IgD-negative memory B cell (primary cell): ENCODE results near the gene HPS4. TPM values are rescaled to one million over a fixed set of nuclear protein-coding genes. Genes with fewer than 3 reads are reported as not detected.
A peak's percentile ranks its signal among the peaks of the same experiment; 100 is the strongest.

Experiments
- H3K27ac Mint-ChIP-seq, 3 donors: one replicate each; pipeline ENCODE4 v1.8.0; 2020 to 2022; ENCODE audit warnings: mild to moderate bottlenecking in 3 of 3, mixed read lengths in 3 of 3, moderate library complexity in 1 of 3
- H3K27me3 Mint-ChIP-seq: one replicate; pipeline ENCODE4 v1.8.0; 2021; ENCODE audit warnings: mixed read lengths
- H3K36me3 Mint-ChIP-seq: one replicate; pipeline ENCODE4 v1.8.0; 2020; ENCODE audit warnings: mild to moderate bottlenecking, mixed read lengths
- H3K4me1 Mint-ChIP-seq, 3 donors: one replicate each; pipeline ENCODE4 v1.8.0; 2020 to 2022; ENCODE audit warnings: mixed read lengths in 3 of 3, mild to moderate bottlenecking in 1 of 3
- H3K4me3 Mint-ChIP-seq, 4 donors: one replicate each; pipeline ENCODE4 v1.8.0; 2020 to 2022; ENCODE audit warnings: mild to moderate bottlenecking in 4 of 4, mixed read lengths in 4 of 4, moderate library complexity in 3 of 4
- H3K9me3 Mint-ChIP-seq, 3 donors: one replicate each; pipeline ENCODE4 v1.8.0; 2020 to 2021; ENCODE audit warnings: mixed read lengths in 3 of 3, mild to moderate bottlenecking in 1 of 3
- polyA plus RNA-seq: library from polyadenylated mRNA; unstranded; fragments of 300-500 nt; fragmentation: Illumina TruSeq; gene quantifications from one replicate; pipeline ENCODE4 v1.2.3, GENCODE V29; 2021

HPS4 gene
- polyA plus RNA-seq, 1 donor from 2014 or later, result 19.8 TPM

DNA sequence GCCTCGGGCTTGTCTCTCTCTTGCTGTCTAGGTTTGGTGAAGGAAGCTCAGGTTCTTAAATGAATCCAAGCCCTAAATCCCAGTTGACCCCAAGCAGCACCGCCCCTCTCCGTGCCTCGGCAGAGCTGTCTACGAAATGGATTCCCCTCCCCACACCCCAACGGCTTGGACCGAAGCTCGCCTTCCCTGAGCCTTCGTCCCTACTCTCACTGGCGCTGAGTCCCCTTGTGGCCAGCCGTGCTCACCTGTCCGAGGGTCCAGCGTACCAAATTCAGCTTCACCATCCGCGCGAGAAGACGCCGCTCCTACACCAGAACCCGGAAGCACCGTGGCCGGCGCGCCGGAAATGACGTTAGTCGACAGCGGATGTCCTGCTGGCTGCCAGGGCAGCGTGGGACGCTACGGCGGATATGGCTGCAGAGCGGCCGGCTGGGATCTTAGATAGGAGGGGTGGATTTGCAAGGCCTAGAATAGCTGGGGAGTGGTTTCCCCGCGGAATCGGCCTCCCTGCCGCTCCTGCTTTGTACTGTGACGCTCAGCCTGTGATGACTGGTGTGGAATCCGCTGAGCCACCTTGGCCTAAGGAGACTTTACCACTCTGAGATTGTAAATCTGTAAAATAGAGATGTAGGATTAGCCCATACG lies 28.7 kb upstream of the HPS4 start, which contains the start of gene TFIP11:
TSS of gene TFIP11 (minus strand) at position 325 of the 645 bp plus-strand sequence. CDS start 2,201 bp downstream, outside the sequence.
- Mint-ChIP-seq H3K36me3 (peaks cover 2% of the 10 kb centered on the region), H3K27ac (peak within 1 kb of the TSS; percentile 97 to 99 (median 98)), H3K4me3 (peak within 1 kb of the TSS; percentile 99 to 100 (median 100)), H3K4me1 (peaks cover 9 to 38% (median 33%) of the 10 kb centered on the region in 3 donors), H3K27me3 (no peaks in the 10 kb centered on the region), H3K9me3 (no peaks in the 10 kb centered on the region)

- peaks cover 4% of the 10 kb centered on the region for H3K36me3 Mint-ChIP-seq
- no peaks in the 10 kb centered on the region for H3K9me3 Mint-ChIP-seq
- peaks cover 16 to 40% (median 38%) of the 10 kb centered on the region in 3 donors for H3K4me1 Mint-ChIP-seq
Measured at GRCh38 chr22:26508148-26508547, 24.6 kb upstream of the HPS4 start.

DNA sequence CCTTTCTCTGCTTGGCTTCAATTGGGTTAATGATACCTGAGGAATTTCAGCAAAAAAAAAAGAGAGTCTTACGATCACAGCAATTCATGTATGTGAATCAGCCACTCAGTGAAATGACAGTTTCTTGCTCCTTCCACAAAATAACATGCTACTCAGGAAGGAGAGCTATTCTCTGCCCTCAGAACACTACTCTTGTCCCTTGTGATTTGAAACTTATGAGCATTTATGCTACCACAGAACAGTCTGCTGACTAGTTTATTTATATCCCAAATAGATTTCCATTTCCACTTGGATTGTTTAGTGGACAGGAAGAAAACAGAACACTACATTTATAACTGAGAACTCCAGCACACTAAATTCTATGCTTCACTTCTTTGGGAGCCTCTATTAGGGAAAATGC lies 20.2 kb upstream of the HPS4 start:
- H3K36me3 Mint-ChIP-seq, result peaks cover 5% of the 10 kb centered on the region
- H3K27me3 Mint-ChIP-seq, result no peaks in the 10 kb centered on the region
- H3K27ac Mint-ChIP-seq, result no peak overlapping the region
- H3K4me1 Mint-ChIP-seq, result peaks cover 15 to 20% (median 19%) of the 10 kb centered on the region in 3 donors
- H3K4me3 Mint-ChIP-seq, result no peak overlapping the region
- no peaks in the 10 kb centered on the region for H3K9me3 Mint-ChIP-seq

More at GRCh38 chr22:26508148-26508547, 24.6 kb upstream of the HPS4 start:
- Mint-ChIP-seq H3K4me3 (peak overlapping the region in 1 of 4 donors; percentile 17), H3K27ac (no peak overlapping the region), H3K27me3 (no peaks in the 10 kb centered on the region)

- Mint-ChIP-seq H3K4me1 (peaks cover 15 to 20% (median 20%) of the 10 kb centered on the region in 3 donors), H3K4me3 (peak overlapping the region in 2 of 4 donors; percentile 4 to 68), H3K27me3 (no peaks in the 10 kb centered on the region), H3K9me3 (no peaks in the 10 kb centered on the region), H3K36me3 (peaks cover 5% of the 10 kb centered on the region), H3K27ac (peak overlapping the region in 2 of 3 donors; percentile 13 to 53)
Measured at GRCh38 chr22:26502688-26503561, 19.3 kb upstream of the HPS4 start.

- H3K27ac Mint-ChIP-seq, result no peak overlapping the region
- no peaks in the 10 kb centered on the region for H3K9me3 Mint-ChIP-seq
- no peak overlapping the region for H3K4me3 Mint-ChIP-seq
- H3K4me1 Mint-ChIP-seq, result peaks cover 16 to 20% (median 20%) of the 10 kb centered on the region in 3 donors
- H3K27me3 Mint-ChIP-seq, result no peaks in the 10 kb centered on the region
- peaks cover 8% of the 10 kb centered on the region for H3K36me3 Mint-ChIP-seq
Measured at GRCh38 chr22:26501996-26502395, 18.4 kb upstream of the HPS4 start.

GRCh38 chr22:26499188-26499703 lies 15.7 kb upstream of the HPS4 start:
- H3K4me1 Mint-ChIP-seq, result peaks cover 15 to 20% (median 17%) of the 10 kb centered on the region in 3 donors
- H3K36me3 Mint-ChIP-seq, result peaks cover 10% of the 10 kb centered on the region
- no peak overlapping the region for H3K27ac Mint-ChIP-seq
- H3K9me3 Mint-ChIP-seq, result no peaks in the 10 kb centered on the region
- no peaks in the 10 kb centered on the region for H3K27me3 Mint-ChIP-seq
- H3K4me3 Mint-ChIP-seq, result no peak overlapping the region

GRCh38 chr22:26496456-26496855 lies 12.9 kb upstream of the HPS4 start:
- Mint-ChIP-seq H3K4me3 (no peak overlapping the region), H3K27me3 (no peaks in the 10 kb centered on the region), H3K36me3 (peaks cover 10% of the 10 kb centered on the region), H3K27ac (no peak overlapping the region), H3K9me3 (no peaks in the 10 kb centered on the region), H3K4me1 (peaks cover 0 to 3% (median 2%) of the 10 kb centered on the region in 3 donors)

- no peaks in the 10 kb centered on the region for H3K27me3 Mint-ChIP-seq
- peaks cover 0 to 1% (median 1%) of the 10 kb centered on the region in 3 donors for H3K4me1 Mint-ChIP-seq
- no peaks in the 10 kb centered on the region for H3K9me3 Mint-ChIP-seq
- H3K27ac Mint-ChIP-seq, result peak overlapping the region in 1 of 3 donors; percentile 36
- H3K4me3 Mint-ChIP-seq, result no peak overlapping the region
- peaks cover 10% of the 10 kb centered on the region for H3K36me3 Mint-ChIP-seq
Measured at GRCh38 chr22:26494506-26494905, 10.9 kb upstream of the HPS4 start.

GRCh38 chr22:26492220-26492619 lies 8.6 kb upstream of the HPS4 start:
- Mint-ChIP-seq H3K4me1 (peaks cover 0 to 1% (median 0%) of the 10 kb centered on the region in 3 donors), H3K4me3 (no peak overlapping the region), H3K9me3 (no peaks in the 10 kb centered on the region), H3K27me3 (no peaks in the 10 kb centered on the region), H3K36me3 (peaks cover 11% of the 10 kb centered on the region), H3K27ac (peak overlapping the region in 1 of 3 donors; percentile 48)

DNA sequence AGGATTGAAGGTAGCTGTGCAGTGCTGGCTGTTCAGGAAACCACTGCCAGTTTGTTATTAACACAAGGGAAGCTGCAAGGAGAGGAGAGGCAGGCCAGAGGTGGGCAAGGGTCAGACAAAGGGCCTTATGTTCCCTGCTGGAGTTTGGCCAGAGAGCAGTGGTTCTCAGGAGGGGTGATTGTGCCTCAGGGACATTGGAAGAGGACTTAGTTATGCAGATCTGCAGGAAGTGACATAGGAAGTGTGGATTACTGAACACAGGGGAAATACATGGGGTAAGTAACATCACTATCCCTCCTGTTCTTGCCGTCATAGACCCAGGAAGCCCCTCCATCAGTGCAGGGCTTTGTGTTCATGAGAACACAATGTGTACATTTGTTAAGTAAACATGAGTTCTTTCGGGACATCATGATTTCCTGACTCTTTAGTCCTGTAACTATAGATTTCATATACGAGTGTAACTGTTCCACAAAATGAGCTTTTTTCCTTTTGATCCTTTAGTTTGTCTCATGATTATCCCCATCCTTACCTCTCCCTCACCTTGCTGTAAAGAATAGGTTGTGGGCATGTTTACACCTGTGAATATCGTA lies 6.0 kb upstream of the HPS4 start:
- Mint-ChIP-seq H3K4me3 (no peak overlapping the region), H3K36me3 (peaks cover 6% of the 10 kb centered on the region), H3K9me3 (no peaks in the 10 kb centered on the region), H3K4me1 (peaks cover under 1 to 9% (median 4%) of the 10 kb centered on the region in 3 donors), H3K27ac (peak overlapping the region in 1 of 3 donors; percentile 75), H3K27me3 (no peaks in the 10 kb centered on the region)

GRCh38 chr22:26487996-26488395 lies 4.4 kb upstream of the HPS4 start:
- no peaks in the 10 kb centered on the region for H3K27me3 Mint-ChIP-seq
- no peak overlapping the region for H3K27ac Mint-ChIP-seq
- H3K36me3 Mint-ChIP-seq, result peaks cover 4% of the 10 kb centered on the region
- peak overlapping the region in 1 of 4 donors; percentile 53 for H3K4me3 Mint-ChIP-seq
- no peaks in the 10 kb centered on the region for H3K9me3 Mint-ChIP-seq
- peaks cover 10 to 15% (median 10%) of the 10 kb centered on the region in 3 donors for H3K4me1 Mint-ChIP-seq

DNA sequence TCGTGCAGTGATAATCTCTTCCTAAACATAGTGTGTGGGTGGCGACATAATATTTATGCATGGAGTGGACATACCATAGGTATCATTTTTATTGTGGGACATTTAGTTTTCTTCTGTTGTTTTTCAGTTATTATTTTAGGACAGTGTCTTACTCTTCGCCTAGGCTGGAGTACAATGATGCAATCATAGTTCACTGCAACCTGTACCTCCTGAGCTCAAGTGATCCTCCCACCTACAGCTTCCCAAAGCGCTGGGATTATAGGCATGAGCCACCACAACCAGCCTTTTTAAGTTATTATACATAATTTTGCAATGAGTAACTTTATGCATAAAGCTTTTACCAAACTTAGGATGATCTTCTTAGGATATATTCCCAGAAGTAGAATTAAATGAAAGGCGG lies 2.8 kb upstream of the HPS4 start:
- no peaks in the 10 kb centered on the region for H3K9me3 Mint-ChIP-seq
- no peaks in the 10 kb centered on the region for H3K27me3 Mint-ChIP-seq
- peak overlapping the region in 1 of 3 donors; percentile 95 for H3K27ac Mint-ChIP-seq
- H3K4me1 Mint-ChIP-seq, result peaks cover 24 to 30% (median 26%) of the 10 kb centered on the region in 3 donors
- peak overlapping the region in 1 of 4 donors; percentile 66 for H3K4me3 Mint-ChIP-seq
- peaks cover 4% of the 10 kb centered on the region for H3K36me3 Mint-ChIP-seq

DNA sequence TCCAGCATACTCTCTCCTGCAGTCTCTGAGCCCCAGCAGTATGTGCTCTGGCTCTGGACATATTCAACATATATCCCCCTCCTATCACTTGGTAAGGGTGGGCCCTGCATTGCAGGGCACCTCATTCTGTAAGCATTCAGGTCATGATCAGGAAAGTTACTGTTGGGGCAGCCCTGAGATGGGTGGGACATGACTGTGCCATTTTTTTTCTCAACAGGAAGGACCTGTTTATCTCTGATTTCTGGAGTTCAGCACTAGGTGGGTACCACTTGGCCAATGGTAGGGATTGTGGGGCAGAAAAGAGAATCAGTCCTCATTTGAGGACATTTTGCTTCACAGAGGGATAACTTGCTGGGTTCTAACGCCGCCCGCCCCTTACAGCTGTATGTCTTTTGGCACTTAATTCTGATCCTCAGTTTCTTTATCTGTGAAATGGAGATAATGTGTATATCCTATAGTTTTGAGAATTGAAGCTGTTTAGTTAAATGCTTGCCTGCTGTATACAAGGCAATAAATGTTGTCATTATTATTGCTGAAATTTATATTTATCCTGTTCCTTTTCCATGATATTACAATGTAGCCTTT lies 2.3 kb upstream of the HPS4 start:
- Mint-ChIP-seq H3K9me3 (no peaks in the 10 kb centered on the region), H3K4me1 (peaks cover 28 to 34% (median 30%) of the 10 kb centered on the region in 3 donors), H3K4me3 (peak overlapping the region in 2 of 4 donors; percentile 66 to 78), H3K27ac (peak overlapping the region in 2 of 3 donors; percentile 65 to 95), H3K36me3 (peaks cover 4% of the 10 kb centered on the region), H3K27me3 (no peaks in the 10 kb centered on the region)

DNA sequence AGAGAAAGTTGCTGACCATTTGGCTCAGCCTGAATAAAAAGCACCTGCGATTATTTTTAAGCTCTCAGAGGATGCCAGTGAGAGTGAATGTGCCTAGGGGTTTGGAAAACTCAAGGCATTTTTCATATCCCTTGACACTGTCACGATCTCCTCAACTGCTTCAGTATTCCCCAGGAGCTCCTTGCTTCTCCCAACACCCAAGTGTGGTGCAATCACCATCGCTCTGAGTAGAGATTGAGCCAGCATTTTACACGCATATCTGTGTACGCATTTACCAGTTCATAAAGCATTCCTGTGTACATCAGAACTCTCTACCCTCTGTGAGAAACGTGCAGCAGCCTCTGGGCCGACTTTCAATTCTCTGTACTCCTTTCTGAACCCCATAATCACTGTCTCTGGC lies 1.4 kb upstream of the HPS4 start:
- Mint-ChIP-seq H3K27ac (peak overlapping the region in 2 of 3 donors; percentile 49 to 95), H3K4me3 (peak overlapping the region in 3 of 4 donors; percentile 66 to 80 (median 78))

More for the DNA sequence above, 1.4 kb upstream of the HPS4 start:
- Mint-ChIP-seq H3K27me3 (no peaks in the 10 kb centered on the region), H3K4me1 (peaks cover 33 to 42% (median 35%) of the 10 kb centered on the region in 3 donors), H3K9me3 (no peaks in the 10 kb centered on the region), H3K36me3 (peaks cover 1% of the 10 kb centered on the region)
